ENCODE data around the gene CDK5R1. TPM values are rescaled to one million over a fixed set of nuclear protein-coding genes. Genes with fewer than 3 reads are reported as not detected.
A peak's percentile ranks its signal among the peaks of the same experiment; 100 is the strongest.

Gene CDK5R1
- total RNA-seq, 1 experiment from 2014 or later = 4.0 TPM

- peak; percentile 38 for DNase-seq (ENCODE audit: unreplicated experiment)
- Mint-ChIP-seq H3K4me1 (ENCODE audit: insufficient read depth, unreplicated experiment) (peaks cover 36% of the 10 kb centered on the region), H3K36me3 (ENCODE audit: insufficient read depth, unreplicated experiment) (peaks cover 14% of the 10 kb centered on the region), H3K9me3 (ENCODE audit: unreplicated experiment) (no peaks in the 10 kb centered on the region), H3K27me3 (ENCODE audit: insufficient read depth, unreplicated experiment) (no peaks in the 10 kb centered on the region), H3K4me3 (ENCODE audit: unreplicated experiment) (no peak overlapping the region), H3K27ac (ENCODE audit: low read depth, unreplicated experiment) (peak overlapping the region; percentile 79)
- intact Hi-C loops (cut with micrococcal nuclease) = no loop called here
- TF ChIP-seq CTCF (IDR thresholded peaks at IDR 0.05; ENCODE audit: unreplicated experiment) = no peak
- CTCF ChIA-PET = interaction anchor here (0.6 to 1.8 kb wide), 4 partner anchors 8 to 1013 kb away, joined by 3 to 9 read pairs (median 4); no protein-coding TSS in a partner anchor
- POLR2A ChIA-PET = interaction anchor here (0.6 kb wide), 2 partner anchors 135 to 283 kb away, joined by 3 read pairs; no protein-coding TSS in a partner anchor
- no TSS peak for BruUV-seq (replicated peaks)
These were observed 4.8 kb downstream of the CDK5R1 start for GRCh38 chr17:32491371-32492263.

GRCh38 chr17:32492264-32492589 is 5.4 kb downstream of the CDK5R1 start:
- ChIA-PET POLR2A (interaction anchor here (0.6 kb wide), 1 partner anchor 135 kb away, joined by 3 read pairs; no protein-coding TSS in a partner anchor), CTCF (interaction anchor here (0.6 to 1.8 kb wide), 2 partner anchors 30 to 1012 kb away, joined by 3 to 9 read pairs; no protein-coding TSS in a partner anchor)
- TF ChIP-seq CTCF (IDR thresholded peaks at IDR 0.05; ENCODE audit: unreplicated experiment) = no peak
- no TSS peak for BruUV-seq (replicated peaks)
- H3K4me3 Mint-ChIP-seq (ENCODE audit: unreplicated experiment) = no peak overlapping the region
- H3K27me3 Mint-ChIP-seq (ENCODE audit: insufficient read depth, unreplicated experiment) = no peaks in the 10 kb centered on the region
- H3K36me3 Mint-ChIP-seq (ENCODE audit: insufficient read depth, unreplicated experiment) = peaks cover 14% of the 10 kb centered on the region
- no peaks in the 10 kb centered on the region for H3K9me3 Mint-ChIP-seq (ENCODE audit: unreplicated experiment)
- peaks cover 41% of the 10 kb centered on the region for H3K4me1 Mint-ChIP-seq (ENCODE audit: insufficient read depth, unreplicated experiment)
- intact Hi-C loops (cut with micrococcal nuclease) = no loop called here
- no peak for DNase-seq (ENCODE audit: unreplicated experiment)
- peak overlapping the region; percentile 79 for H3K27ac Mint-ChIP-seq (ENCODE audit: low read depth, unreplicated experiment)

GRCh38 chr17:32492648-32493289 is 6.0 kb downstream of the CDK5R1 start:
- POLR2A ChIA-PET = no interaction called here
- Mint-ChIP-seq H3K9me3 (ENCODE audit: unreplicated experiment) (no peaks in the 10 kb centered on the region), H3K27ac (ENCODE audit: low read depth, unreplicated experiment) (peak overlapping the region; percentile 79), H3K4me3 (ENCODE audit: unreplicated experiment) (no peak overlapping the region), H3K4me1 (ENCODE audit: insufficient read depth, unreplicated experiment) (peaks cover 40% of the 10 kb centered on the region), H3K27me3 (ENCODE audit: insufficient read depth, unreplicated experiment) (no peaks in the 10 kb centered on the region), H3K36me3 (ENCODE audit: insufficient read depth, unreplicated experiment) (peaks cover 14% of the 10 kb centered on the region)
- TF ChIP-seq CTCF (IDR thresholded peaks at IDR 0.05; ENCODE audit: unreplicated experiment) = no peak
- DNase-seq (ENCODE audit: unreplicated experiment) = no peak
- CTCF ChIA-PET = no interaction called here
- intact Hi-C loops (cut with micrococcal nuclease) = no loop called here
- TSS peak; percentile 43 for BruUV-seq (replicated peaks)

GRCh38 chr17:32493571-32493970 is 6.8 kb downstream of the CDK5R1 start:
- intact Hi-C loops (cut with micrococcal nuclease) = no loop called here
- CTCF ChIA-PET = interaction anchor here (1.0 kb wide), 1 partner anchor 32 kb away, joined by 3 read pairs; no protein-coding TSS in a partner anchor
- Mint-ChIP-seq H3K4me1 (ENCODE audit: insufficient read depth, unreplicated experiment) (peaks cover 38% of the 10 kb centered on the region), H3K36me3 (ENCODE audit: insufficient read depth, unreplicated experiment) (peaks cover 14% of the 10 kb centered on the region), H3K27ac (ENCODE audit: low read depth, unreplicated experiment) (no peak overlapping the region), H3K27me3 (ENCODE audit: insufficient read depth, unreplicated experiment) (no peaks in the 10 kb centered on the region), H3K9me3 (ENCODE audit: unreplicated experiment) (no peaks in the 10 kb centered on the region), H3K4me3 (ENCODE audit: unreplicated experiment) (no peak overlapping the region)
- no TSS peak for BruUV-seq (replicated peaks)
- POLR2A ChIA-PET = interaction anchor here (0.6 kb wide), 1 partner anchor 675 kb away, joined by 3 read pairs; no protein-coding TSS in a partner anchor
- no peak for TF ChIP-seq CTCF (IDR thresholded peaks at IDR 0.05; ENCODE audit: unreplicated experiment)
- DNase-seq (ENCODE audit: unreplicated experiment) = no peak
